GM12892 (cell line): ENCODE results near the gene MSH2.
"Not testable (repeated sequence)": the region's sequence is repeated elsewhere in the genome, so short reads cannot be mapped to it uniquely, and the experiment has no call there.

Experiments
- DNase-seq: peaks from one replicate; pipeline ENCODE4 v3.0.0; 2011; ENCODE audit not compliant: insufficient read length
- FAIRE-seq: peaks from 2 replicates; lab custom pipeline; 2011; peaks lifted over from hg19 to GRCh38; lab: Jason Lieb, UNC
- POLR2A ChIP-seq: IDR thresholded peaks from 2 replicates; pipeline ENCODE4 v1.6.1; 2011; ENCODE audit warnings: low read depth, low read length, control low read depth
- POLR2AphosphoS5 ChIP-seq: IDR thresholded peaks from 2 replicates; pipeline ENCODE4 v1.6.1; 2011; ENCODE audit warnings: low read depth, low read length, control low read depth
- TAF1 ChIP-seq: IDR thresholded peaks from 2 replicates; pipeline ENCODE4 v1.6.1; 2011; ENCODE audit warnings: low read depth, mild to moderate bottlenecking, control low read depth, low read length, borderline replicate concordance

The MSH2 gene

GRCh38 chr2:47488870-47489584 is 86.1 kb downstream of the MSH2 start:
- FAIRE-seq (no peak), DNase-seq (no peak)
- TF ChIP-seq POLR2AphosphoS5 (no peak), TAF1 (no peak)

GRCh38 chr2:47490406-47490805 is 87.5 kb downstream of the MSH2 start:
- TF ChIP-seq TAF1: no peak
- TF ChIP-seq POLR2A: no peak
- no peak for TF ChIP-seq POLR2AphosphoS5
- no peak for DNase-seq
- FAIRE-seq: no peak

GRCh38 chr2:47493317-47494035 is 90.5 kb downstream of the MSH2 start:
- DNase-seq (no peak), FAIRE-seq (no peak)
- TF ChIP-seq POLR2AphosphoS5 (no peak), TAF1 (no peak), POLR2A (no peak)

- DNase-seq (no peak), FAIRE-seq (no peak)
- TF ChIP-seq POLR2AphosphoS5 (no peak), POLR2A (no peak), TAF1 (no peak)
These were observed 91.5 kb downstream of the MSH2 start for GRCh38 chr2:47494267-47495130.

GRCh38 chr2:47497843-47498460 is 95.0 kb downstream of the MSH2 start:
- FAIRE-seq (no peak), DNase-seq (no peak)
- TF ChIP-seq POLR2AphosphoS5 (no peak), POLR2A (no peak), TAF1 (no peak)

- DNase-seq: no peak
- no peak for FAIRE-seq
- TF ChIP-seq POLR2A (no peak), TAF1 (no peak), POLR2AphosphoS5 (no peak)
These were observed 96.1 kb downstream of the MSH2 start for GRCh38 chr2:47499093-47499492.

GRCh38 chr2:47499621-47500309 is 96.8 kb downstream of the MSH2 start:
- DNase-seq (no peak), FAIRE-seq (no peak)
- no peak for TF ChIP-seq POLR2A
- no peak for TF ChIP-seq POLR2AphosphoS5
- TF ChIP-seq TAF1: no peak

- no peak for TF ChIP-seq TAF1
- TF ChIP-seq POLR2A: no peak
- no peak for TF ChIP-seq POLR2AphosphoS5
- FAIRE-seq: no peak
- no peak for DNase-seq
These were observed 98.6 kb downstream of the MSH2 start for GRCh38 chr2:47501374-47502200.

GRCh38 chr2:47502498-47502897 is 99.5 kb downstream of the MSH2 start:
- peak; percentile 93 for FAIRE-seq
- not testable (repeated sequence) for DNase-seq

GRCh38 chr2:47503481-47504070 is 100.6 kb downstream of the MSH2 start:
- DNase-seq (no peak), FAIRE-seq (peak; percentile 71)
- TF ChIP-seq POLR2AphosphoS5 (no peak), TAF1 (no peak), POLR2A (no peak)
